Memory B cell (primary cell): ENCODE results near the gene AHI1.

Experiments
- ATAC-seq: fragments of 150-1000 bp; cut with Tn5 transposase; 2 replicates; pipeline ENCODE4 v1.10.0; 2021; ENCODE audit warnings: low read depth, mild to moderate bottlenecking, moderate library complexity
- DNase-seq, 2 donors: peaks; one replicate each; pipeline ENCODE4 v3.0.0; 2022; ENCODE audit warnings: low spot score in 2 of 2
- H3K27ac Mint-ChIP-seq: one replicate; pipeline ENCODE4 v1.8.0; 2022; ENCODE audit warnings: mild to moderate bottlenecking, moderate library complexity, mixed read lengths
- H3K27me3 Mint-ChIP-seq: one replicate; pipeline ENCODE4 v1.8.0; 2022; ENCODE audit warnings: mixed read lengths
- H3K36me3 Mint-ChIP-seq: one replicate; pipeline ENCODE4 v1.8.0; 2022; ENCODE audit warnings: mild to moderate bottlenecking, mixed read lengths
- H3K4me1 Mint-ChIP-seq: one replicate; pipeline ENCODE4 v1.8.0; 2022; ENCODE audit warnings: mixed read lengths
- H3K4me3 Mint-ChIP-seq: one replicate; pipeline ENCODE4 v1.8.0; 2022; ENCODE audit warnings: mild to moderate bottlenecking, moderate library complexity, mixed read lengths
- H3K9me3 Mint-ChIP-seq: one replicate; pipeline ENCODE4 v1.8.0; 2022; ENCODE audit warnings: mixed read lengths

Gene AHI1

GRCh38 chr6:135286962-135287538, 210.5 kb downstream of the AHI1 start:
- Mint-ChIP-seq H3K9me3 (no peaks in the 10 kb centered on the region), H3K27ac (no peak overlapping the region), H3K36me3 (peaks cover 10% of the 10 kb centered on the region), H3K4me1 (no peaks in the 10 kb centered on the region), H3K27me3 (no peaks in the 10 kb centered on the region), H3K4me3 (no peak overlapping the region)
- no peak for ATAC-seq
- DNase-seq, result no peak

GRCh38 chr6:135285165-135285564, 212.4 kb downstream of the AHI1 start:
- ATAC-seq (no peak), DNase-seq (no peak)
- no peaks in the 10 kb centered on the region for H3K27me3 Mint-ChIP-seq
- no peak overlapping the region for H3K4me3 Mint-ChIP-seq
- no peaks in the 10 kb centered on the region for H3K9me3 Mint-ChIP-seq
- no peaks in the 10 kb centered on the region for H3K4me1 Mint-ChIP-seq
- no peak overlapping the region for H3K27ac Mint-ChIP-seq
- peaks cover 10% of the 10 kb centered on the region for H3K36me3 Mint-ChIP-seq

GRCh38 chr6:135283926-135284325, 213.6 kb downstream of the AHI1 start:
- H3K4me1 Mint-ChIP-seq, result no peaks in the 10 kb centered on the region
- DNase-seq (no peak), ATAC-seq (no peak)
- H3K27me3 Mint-ChIP-seq, result peaks cover 3% of the 10 kb centered on the region
- peaks cover 10% of the 10 kb centered on the region for H3K36me3 Mint-ChIP-seq
- no peak overlapping the region for H3K27ac Mint-ChIP-seq
- no peaks in the 10 kb centered on the region for H3K9me3 Mint-ChIP-seq
- no peak overlapping the region for H3K4me3 Mint-ChIP-seq

- Mint-ChIP-seq H3K4me3 (no peak overlapping the region), H3K27me3 (peaks cover 3% of the 10 kb centered on the region), H3K36me3 (peaks cover 7% of the 10 kb centered on the region), H3K9me3 (no peaks in the 10 kb centered on the region), H3K27ac (no peak overlapping the region), H3K4me1 (no peaks in the 10 kb centered on the region)
- no peak for DNase-seq
- ATAC-seq, result no peak
These were observed 215.1 kb downstream of the AHI1 start for GRCh38 chr6:135282395-135282794.

- H3K4me3 Mint-ChIP-seq, result no peak overlapping the region
- H3K27me3 Mint-ChIP-seq, result peaks cover 3% of the 10 kb centered on the region
- H3K4me1 Mint-ChIP-seq, result no peaks in the 10 kb centered on the region
- H3K36me3 Mint-ChIP-seq, result peaks cover 3% of the 10 kb centered on the region
- no peaks in the 10 kb centered on the region for H3K9me3 Mint-ChIP-seq
- ATAC-seq (no peak), DNase-seq (no peak)
- H3K27ac Mint-ChIP-seq, result no peak overlapping the region
These were observed 215.6 kb downstream of the AHI1 start for GRCh38 chr6:135281964-135282363.

GRCh38 chr6:135281227-135281626, 216.3 kb downstream of the AHI1 start:
- Mint-ChIP-seq H3K27ac (no peak overlapping the region), H3K4me3 (no peak overlapping the region), H3K36me3 (no peaks in the 10 kb centered on the region), H3K9me3 (no peaks in the 10 kb centered on the region), H3K27me3 (peaks cover 3% of the 10 kb centered on the region), H3K4me1 (no peaks in the 10 kb centered on the region)
- ATAC-seq (no peak), DNase-seq (no peak)

GRCh38 chr6:135280375-135281136, 217.0 kb downstream of the AHI1 start:
- no peak for ATAC-seq
- Mint-ChIP-seq H3K4me1 (no peaks in the 10 kb centered on the region), H3K27me3 (peaks cover 3% of the 10 kb centered on the region), H3K36me3 (no peaks in the 10 kb centered on the region), H3K9me3 (no peaks in the 10 kb centered on the region), H3K27ac (no peak overlapping the region), H3K4me3 (no peak overlapping the region)
- no peak for DNase-seq

GRCh38 chr6:135277422-135277821, 220.1 kb downstream of the AHI1 start:
- H3K4me3 Mint-ChIP-seq, result no peak overlapping the region
- no peak overlapping the region for H3K27ac Mint-ChIP-seq
- no peak for DNase-seq
- no peaks in the 10 kb centered on the region for H3K9me3 Mint-ChIP-seq
- H3K36me3 Mint-ChIP-seq, result no peaks in the 10 kb centered on the region
- H3K4me1 Mint-ChIP-seq, result peaks cover 2% of the 10 kb centered on the region
- ATAC-seq, result no peak
- H3K27me3 Mint-ChIP-seq, result peaks cover 5% of the 10 kb centered on the region

GRCh38 chr6:135274561-135275293, 222.8 kb downstream of the AHI1 start:
- Mint-ChIP-seq H3K27me3 (peaks cover 4% of the 10 kb centered on the region), H3K4me3 (no peak overlapping the region), H3K4me1 (peaks cover 2% of the 10 kb centered on the region), H3K27ac (no peak overlapping the region), H3K36me3 (no peaks in the 10 kb centered on the region), H3K9me3 (no peaks in the 10 kb centered on the region)
- DNase-seq (no peak), ATAC-seq (no peak)

- DNase-seq, result no peak
- Mint-ChIP-seq H3K4me1 (peaks cover 2% of the 10 kb centered on the region), H3K4me3 (no peak overlapping the region), H3K27me3 (peaks cover 5% of the 10 kb centered on the region), H3K36me3 (no peaks in the 10 kb centered on the region), H3K27ac (no peak overlapping the region), H3K9me3 (no peaks in the 10 kb centered on the region)
- no peak for ATAC-seq
These were observed 225.9 kb downstream of the AHI1 start for GRCh38 chr6:135271626-135272025.

GRCh38 chr6:135270676-135271536, 226.6 kb downstream of the AHI1 start:
- no peaks in the 10 kb centered on the region for H3K36me3 Mint-ChIP-seq
- ATAC-seq (no peak), DNase-seq (no peak)
- H3K27me3 Mint-ChIP-seq, result peaks cover 5% of the 10 kb centered on the region
- no peak overlapping the region for H3K4me3 Mint-ChIP-seq
- H3K4me1 Mint-ChIP-seq, result peaks cover 2% of the 10 kb centered on the region
- H3K9me3 Mint-ChIP-seq, result no peaks in the 10 kb centered on the region
- H3K27ac Mint-ChIP-seq, result no peak overlapping the region

- no peaks in the 10 kb centered on the region for H3K36me3 Mint-ChIP-seq
- no peak overlapping the region for H3K27ac Mint-ChIP-seq
- H3K9me3 Mint-ChIP-seq, result no peaks in the 10 kb centered on the region
- peaks cover 3% of the 10 kb centered on the region for H3K27me3 Mint-ChIP-seq
- ATAC-seq (no peak), DNase-seq (no peak)
- H3K4me3 Mint-ChIP-seq, result no peak overlapping the region
- H3K4me1 Mint-ChIP-seq, result no peaks in the 10 kb centered on the region
These were observed 228.1 kb downstream of the AHI1 start for GRCh38 chr6:135269481-135269891.

GRCh38 chr6:135268740-135269139, 228.8 kb downstream of the AHI1 start:
- H3K27me3 Mint-ChIP-seq, result peaks cover 3% of the 10 kb centered on the region
- H3K4me3 Mint-ChIP-seq, result no peak overlapping the region
- no peak overlapping the region for H3K27ac Mint-ChIP-seq
- H3K9me3 Mint-ChIP-seq, result no peaks in the 10 kb centered on the region
- ATAC-seq (no peak), DNase-seq (no peak)
- no peaks in the 10 kb centered on the region for H3K36me3 Mint-ChIP-seq
- H3K4me1 Mint-ChIP-seq, result no peaks in the 10 kb centered on the region

- peaks cover 3% of the 10 kb centered on the region for H3K27me3 Mint-ChIP-seq
- H3K27ac Mint-ChIP-seq, result no peak overlapping the region
These were observed 229.3 kb downstream of the AHI1 start for GRCh38 chr6:135268263-135268662.

More at GRCh38 chr6:135268263-135268662, 229.3 kb downstream of the AHI1 start:
- Mint-ChIP-seq H3K4me1 (no peaks in the 10 kb centered on the region), H3K9me3 (no peaks in the 10 kb centered on the region), H3K36me3 (no peaks in the 10 kb centered on the region), H3K4me3 (no peak overlapping the region)
- no peak for DNase-seq
- no peak for ATAC-seq
